ENCODE results near the gene TAF1A. TPM values are rescaled to one million over a fixed set of nuclear protein-coding genes. Genes with fewer than 3 reads are reported as not detected.

TAF1A gene
- total RNA-seq (10 to 100 TPM; 16.4 to 17.8 TPM), polyA plus RNA-seq (1 to 10 TPM; 3.1 to 5.7 TPM)

- no peaks in the 10 kb centered on the region for H3K27me3 ChIP-seq (ENCODE audit: insufficient read depth, low read length)
- DNase-seq: peak; percentile 85 to 94 (median 88)
- ChIA-PET CTCF (ENCODE audit: partially characterized antibody) (interaction anchor here (0.9 to 2.5 kb wide), 7 partner anchors 27 to 848 kb away, joined by 3 to 13 read pairs (median 4); partner anchors contain the start of gene DUSP10), POLR2A (ENCODE audit: partially characterized antibody) (interaction anchor here (0.7 to 2.2 kb wide), 10 partner anchors 17 to 170 kb away, joined by 3 to 27 read pairs (median 3); partner anchors contain the start of genes AIDA and MIA3)
- intact Hi-C loops (cut with micrococcal nuclease): loop anchor here (1.0 kb wide), 4 partner anchors 28 to 124 kb away; no protein-coding TSS in a partner anchor
- Mint-ChIP-seq H3K27ac (peak within 1 kb of the TSS; percentile 92 to 100 (median 99)), H3K36me3 (peaks cover 14 to 37% of the 10 kb centered on the region in 2 donors), H3K27me3 (no peaks in the 10 kb centered on the region), H3K4me3 (peak within 1 kb of the TSS; percentile 95 to 99 (median 98)), H3K9me3 (no peaks in the 10 kb centered on the region), H3K4me1 (peaks cover 32 to 52% (median 43%) of the 10 kb centered on the region in 4 donors)
- H3K4me3 ChIP-seq (ENCODE audit: low read length in 2 of 2): peak within 1 kb of the TSS; percentile 78 to 85
- no peaks in the 10 kb centered on the region for H3K9me3 ChIP-seq (ENCODE audit: control insufficient read depth in 1 of 2, low read length in 2 of 2)
- peaks cover 7% of the 10 kb centered on the region for H3K36me3 ChIP-seq (ENCODE audit: insufficient read depth, low read length)
- H3K27ac ChIP-seq (ENCODE audit: low read depth, low read length): peak within 1 kb of the TSS; percentile 76
- H3K4me1 ChIP-seq (ENCODE audit: insufficient read depth, low read length): peaks cover 27% of the 10 kb centered on the region
Measured at GRCh38 chr1:222589462-222590302, at the start of gene TAF1A. Gene TAF1A, minus strand, starts transcription at chr1:222589933.

GRCh38 chr1:222634180-222635013 is 44.7 kb upstream of the TAF1A start:
- Mint-ChIP-seq H3K36me3 (peaks cover 26 to 66% of the 10 kb centered on the region in 2 donors), H3K4me3 (no peak overlapping the region), H3K9me3 (no peaks in the 10 kb centered on the region), H3K27me3 (no peaks in the 10 kb centered on the region), H3K4me1 (peaks cover 4 to 13% (median 5%) of the 10 kb centered on the region in 4 donors), H3K27ac (peak overlapping the region in 5 of 7 donors; percentile 8 to 76 (median 54))
- CTCF ChIA-PET (ENCODE audit: partially characterized antibody): interaction anchor here (0.6 to 5.2 kb wide), 28 partner anchors 9 to 538 kb away, joined by 3 to 99 read pairs (median 5); partner anchors contain the start of gene TAF1A
- intact Hi-C loops (cut with micrococcal nuclease): loop anchor here (1.0 to 10.0 kb wide), 4 partner anchors 10 to 540 kb away; partner anchors contain the start of genes MIA3 and TAF1A
- Histone ChIP-seq H3K4me3 (ENCODE audit: low read length in 2 of 2) (no peak overlapping the region), H3K27me3 (ENCODE audit: insufficient read depth, low read length) (no peaks in the 10 kb centered on the region), H3K27ac (ENCODE audit: low read depth, low read length) (no peak overlapping the region), H3K36me3 (ENCODE audit: insufficient read depth, low read length) (peaks cover 21% of the 10 kb centered on the region), H3K9me3 (ENCODE audit: control insufficient read depth in 1 of 2, low read length in 2 of 2) (no peaks in the 10 kb centered on the region), H3K4me1 (ENCODE audit: insufficient read depth, low read length) (no peaks in the 10 kb centered on the region)
- POLR2A ChIA-PET (ENCODE audit: partially characterized antibody): interaction anchor here (0.9 to 2.2 kb wide), 6 partner anchors 9 to 169 kb away, joined by 3 to 24 read pairs (median 6); partner anchors contain the start of genes AIDA, BROX and TAF1A
- DNase-seq: peak; percentile 75 to 79 (median 78)

GRCh38 chr1:222632749-222633148 is 43.0 kb upstream of the TAF1A start:
- no peak overlapping the region for H3K4me3 Mint-ChIP-seq
- Histone ChIP-seq H3K9me3 (ENCODE audit: control insufficient read depth in 1 of 2, low read length in 2 of 2) (no peaks in the 10 kb centered on the region), H3K4me1 (ENCODE audit: insufficient read depth, low read length) (no peaks in the 10 kb centered on the region), H3K27ac (ENCODE audit: low read depth, low read length) (no peak overlapping the region), H3K4me3 (ENCODE audit: low read length in 2 of 2) (no peak overlapping the region), H3K36me3 (ENCODE audit: insufficient read depth, low read length) (peaks cover 32% of the 10 kb centered on the region), H3K27me3 (ENCODE audit: insufficient read depth, low read length) (no peaks in the 10 kb centered on the region)
- ChIA-PET POLR2A (ENCODE audit: partially characterized antibody) (interaction anchor here (2.2 kb wide), 1 partner anchor 11 kb away, joined by 24 read pairs; no protein-coding TSS in a partner anchor), CTCF (ENCODE audit: partially characterized antibody) (interaction anchor here (1.2 to 5.2 kb wide), 6 partner anchors 9 to 178 kb away, joined by 3 to 99 read pairs (median 6); partner anchors contain the start of gene TAF1A)
- H3K27ac Mint-ChIP-seq: peak overlapping the region in 1 of 7 donors; percentile 36
- intact Hi-C loops (cut with micrococcal nuclease): loop anchor here (10.0 kb wide), 1 partner anchor 538 kb away; no protein-coding TSS in a partner anchor
- H3K36me3 Mint-ChIP-seq: peaks cover 38 to 71% of the 10 kb centered on the region in 2 donors
- H3K9me3 Mint-ChIP-seq: no peaks in the 10 kb centered on the region
- peaks cover 4 to 13% (median 7%) of the 10 kb centered on the region in 4 donors for H3K4me1 Mint-ChIP-seq
- no peaks in the 10 kb centered on the region for H3K27me3 Mint-ChIP-seq
- DNase-seq: no peak

GRCh38 chr1:222631611-222632208 is 42.0 kb upstream of the TAF1A start:
- CTCF ChIA-PET (ENCODE audit: partially characterized antibody): interaction anchor here (1.2 to 1.9 kb wide), 3 partner anchors 10 to 177 kb away, joined by 3 to 6 read pairs (median 5); no protein-coding TSS in a partner anchor
- H3K36me3 ChIP-seq (ENCODE audit: insufficient read depth, low read length): peaks cover 41% of the 10 kb centered on the region
- intact Hi-C loops (cut with micrococcal nuclease): loop anchor here (10.0 kb wide), 1 partner anchor 537 kb away; no protein-coding TSS in a partner anchor

DNA sequence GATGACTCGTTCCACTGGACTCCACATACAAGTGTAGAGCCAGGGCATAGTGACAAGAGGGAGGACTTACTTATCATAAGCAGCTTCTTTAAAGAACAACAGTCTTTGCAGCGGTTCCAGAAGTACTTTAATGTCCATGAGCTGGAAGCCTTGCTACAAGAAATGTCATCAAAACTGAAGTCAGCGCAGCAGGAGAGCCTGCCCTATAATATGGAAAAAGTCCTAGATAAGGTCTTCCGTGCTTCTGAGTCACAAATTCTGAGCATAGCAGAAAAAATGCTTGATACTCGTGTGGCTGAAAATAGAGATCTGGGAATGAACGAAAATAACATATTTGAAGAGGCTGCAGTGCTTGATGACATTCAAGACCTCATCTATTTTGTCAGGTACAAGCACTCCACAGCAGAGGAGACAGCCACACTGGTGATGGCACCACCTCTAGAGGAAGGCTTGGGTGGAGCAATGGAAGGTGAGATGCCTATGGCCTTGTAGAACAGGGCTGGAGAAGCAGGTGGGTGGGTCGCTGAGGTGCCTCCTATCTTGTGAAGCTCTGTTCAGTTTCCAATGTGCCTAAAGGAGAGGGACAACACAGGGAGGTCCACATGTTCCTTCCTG is 40.3 kb upstream of the TAF1A start:
- Histone ChIP-seq H3K27ac (ENCODE audit: low read depth, low read length) (no peak overlapping the region), H3K4me1 (ENCODE audit: insufficient read depth, low read length) (no peaks in the 10 kb centered on the region), H3K36me3 (ENCODE audit: insufficient read depth, low read length) (peaks cover 50% of the 10 kb centered on the region), H3K27me3 (ENCODE audit: insufficient read depth, low read length) (no peaks in the 10 kb centered on the region), H3K4me3 (ENCODE audit: low read length in 2 of 2) (no peak overlapping the region), H3K9me3 (ENCODE audit: control insufficient read depth in 1 of 2, low read length in 2 of 2) (no peaks in the 10 kb centered on the region)
- Mint-ChIP-seq H3K4me1 (peaks cover 4 to 13% (median 7%) of the 10 kb centered on the region in 4 donors), H3K27me3 (no peaks in the 10 kb centered on the region), H3K36me3 (peaks cover 41 to 82% of the 10 kb centered on the region in 2 donors), H3K27ac (peak overlapping the region in 1 of 7 donors; percentile 41), H3K9me3 (no peaks in the 10 kb centered on the region), H3K4me3 (no peak overlapping the region)
- intact Hi-C loops (cut with micrococcal nuclease): loop anchor here (10.0 kb wide), 1 partner anchor 535 kb away; no protein-coding TSS in a partner anchor
- POLR2A ChIA-PET (ENCODE audit: partially characterized antibody): no interaction called here
- CTCF ChIA-PET (ENCODE audit: partially characterized antibody): no interaction called here
- no peak for DNase-seq

More at GRCh38 chr1:222631611-222632208, 42.0 kb upstream of the TAF1A start:
- POLR2A ChIA-PET (ENCODE audit: partially characterized antibody): no interaction called here
- peaks cover 4 to 13% (median 7%) of the 10 kb centered on the region in 4 donors for H3K4me1 Mint-ChIP-seq
- DNase-seq: no peak
- no peaks in the 10 kb centered on the region for H3K27me3 Mint-ChIP-seq
- H3K4me3 ChIP-seq (ENCODE audit: low read length in 2 of 2): no peak overlapping the region
- peaks cover 41 to 75% of the 10 kb centered on the region in 2 donors for H3K36me3 Mint-ChIP-seq
- no peaks in the 10 kb centered on the region for H3K4me1 ChIP-seq (ENCODE audit: insufficient read depth, low read length)
- no peak overlapping the region for H3K27ac ChIP-seq (ENCODE audit: low read depth, low read length)
- H3K9me3 Mint-ChIP-seq: no peaks in the 10 kb centered on the region
- H3K4me3 Mint-ChIP-seq: no peak overlapping the region
- H3K9me3 ChIP-seq (ENCODE audit: control insufficient read depth in 1 of 2, low read length in 2 of 2): no peaks in the 10 kb centered on the region
- no peaks in the 10 kb centered on the region for H3K27me3 ChIP-seq (ENCODE audit: insufficient read depth, low read length)
- H3K27ac Mint-ChIP-seq: peak overlapping the region in 2 of 7 donors; percentile 26 to 47

GRCh38 chr1:222627232-222627631 is 37.5 kb upstream of the TAF1A start:
- peaks cover 2 to 4% (median 4%) of the 10 kb centered on the region in 4 donors for H3K4me1 Mint-ChIP-seq

More at GRCh38 chr1:222627232-222627631, 37.5 kb upstream of the TAF1A start:
- Histone ChIP-seq H3K4me1 (ENCODE audit: insufficient read depth, low read length) (no peaks in the 10 kb centered on the region), H3K27ac (ENCODE audit: low read depth, low read length) (no peak overlapping the region), H3K36me3 (ENCODE audit: insufficient read depth, low read length) (peaks cover 47% of the 10 kb centered on the region), H3K4me3 (ENCODE audit: low read length in 2 of 2) (no peak overlapping the region), H3K9me3 (ENCODE audit: control insufficient read depth in 1 of 2, low read length in 2 of 2) (no peaks in the 10 kb centered on the region), H3K27me3 (ENCODE audit: insufficient read depth, low read length) (no peaks in the 10 kb centered on the region)
- ChIA-PET CTCF (ENCODE audit: partially characterized antibody) (interaction anchor here (1.0 kb wide), 1 partner anchor 162 kb away, joined by 3 read pairs; no protein-coding TSS in a partner anchor), POLR2A (ENCODE audit: partially characterized antibody) (no interaction called here)
- Mint-ChIP-seq H3K36me3 (peaks cover 54 to 87% of the 10 kb centered on the region in 2 donors), H3K4me3 (no peak overlapping the region), H3K27ac (peak overlapping the region in 2 of 7 donors; percentile 11 to 72), H3K9me3 (no peaks in the 10 kb centered on the region), H3K27me3 (no peaks in the 10 kb centered on the region)
- DNase-seq: no peak
- intact Hi-C loops (cut with micrococcal nuclease): no loop called here

All from CD4-positive, alpha-beta memory T cell (primary cell).